Mesangial cell (primary cell): ENCODE measurements around the gene MMP14. TPM values are rescaled to one million over a fixed set of nuclear protein-coding genes. Genes with fewer than 3 reads are reported as not detected.

Experiments used
- total RNA-seq: library from RNA; depleted of rRNA; stranded (reverse); fragments of >200 nt; gene quantifications from 2 replicates; pipeline ENCODE4 v1.2.3, GENCODE V29; 2015

MMP14 gene
- total RNA-seq, result 389 and 526 TPM in 2 replicates

DNA sequence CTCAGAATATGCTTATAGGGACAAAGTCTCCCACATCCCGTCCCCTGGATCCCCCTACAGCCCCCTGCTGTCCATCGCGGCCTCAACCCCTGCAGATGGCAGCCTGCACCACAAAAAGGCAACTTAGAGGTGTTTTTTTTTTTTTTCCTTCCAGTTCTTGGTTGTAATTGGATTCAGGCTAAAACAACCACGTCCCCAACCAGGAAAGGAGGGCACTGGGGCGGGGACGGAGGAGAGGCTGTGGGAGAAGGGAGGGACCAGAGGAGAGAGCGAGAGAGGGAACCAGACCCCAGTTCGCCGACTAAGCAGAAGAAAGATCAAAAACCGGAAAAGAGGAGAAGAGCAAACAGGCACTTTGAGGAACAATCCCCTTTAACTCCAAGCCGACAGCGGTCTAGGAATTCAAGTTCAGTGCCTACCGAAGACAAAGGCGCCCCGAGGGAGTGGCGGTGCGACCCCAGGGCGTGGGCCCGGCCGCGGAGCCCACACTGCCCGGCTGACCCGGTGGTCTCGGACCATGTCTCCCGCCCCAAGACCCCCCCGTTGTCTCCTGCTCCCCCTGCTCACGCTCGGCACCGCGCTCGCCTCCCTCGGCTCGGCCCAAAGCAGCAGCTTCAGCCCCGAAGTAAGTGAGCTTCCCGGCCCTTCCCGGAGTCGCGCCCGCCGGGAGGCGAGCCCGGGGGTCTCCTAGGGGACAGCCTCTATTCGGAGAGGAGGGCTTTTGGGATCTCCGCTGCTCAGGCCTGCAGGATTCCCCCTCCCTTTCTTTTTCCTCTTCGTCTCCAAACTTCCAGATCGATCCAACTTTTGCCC, at the start of gene MMP14:
TSS of gene MMP14 (plus strand) at position 285 of the 813 bp plus-strand sequence. CDS start at position 518, 233 bp downstream.

DNA sequence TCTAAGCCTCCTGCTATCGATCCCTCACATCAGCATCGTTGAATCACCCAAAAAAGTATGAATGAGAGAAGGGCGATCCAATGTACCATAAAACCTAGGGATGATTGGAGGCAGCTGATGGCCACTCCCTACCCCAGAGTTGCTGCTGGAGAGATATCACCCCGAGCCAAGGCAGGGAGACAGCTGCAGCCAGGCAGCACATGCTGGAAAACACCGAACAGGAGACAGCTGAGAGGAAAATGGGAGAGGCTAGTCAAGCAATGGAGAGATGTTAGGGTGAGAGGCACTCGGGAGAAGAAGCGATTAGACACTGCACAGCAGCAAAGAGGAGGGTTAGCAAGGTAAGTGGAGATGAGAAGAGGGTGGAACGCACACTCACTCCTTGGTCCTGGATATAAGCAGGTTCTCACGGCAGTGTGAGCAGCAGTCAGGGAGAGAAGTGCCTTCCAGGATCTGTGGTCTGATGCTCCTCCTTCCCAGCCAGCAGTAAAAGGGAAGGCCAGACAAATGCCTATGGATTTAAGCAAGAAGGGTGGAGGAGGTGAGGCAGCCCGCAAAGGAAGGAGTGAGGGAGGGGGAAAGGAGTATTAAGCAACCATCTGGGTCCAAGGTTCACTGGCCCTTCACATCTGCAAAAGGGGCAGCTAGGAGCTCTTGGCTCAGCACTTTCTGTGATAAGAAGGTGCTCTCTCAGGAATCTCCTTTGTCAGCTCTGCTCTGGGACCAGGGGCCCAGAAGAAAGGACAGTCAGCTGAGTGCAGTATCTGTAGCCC, 21.3 kb upstream of the MMP14 start, which contains the start of gene SLC7A7:
TSS of gene SLC7A7 (minus strand) at position 495 of the 773 bp plus-strand sequence. CDS start 2,037 bp downstream, outside the sequence.

DNA sequence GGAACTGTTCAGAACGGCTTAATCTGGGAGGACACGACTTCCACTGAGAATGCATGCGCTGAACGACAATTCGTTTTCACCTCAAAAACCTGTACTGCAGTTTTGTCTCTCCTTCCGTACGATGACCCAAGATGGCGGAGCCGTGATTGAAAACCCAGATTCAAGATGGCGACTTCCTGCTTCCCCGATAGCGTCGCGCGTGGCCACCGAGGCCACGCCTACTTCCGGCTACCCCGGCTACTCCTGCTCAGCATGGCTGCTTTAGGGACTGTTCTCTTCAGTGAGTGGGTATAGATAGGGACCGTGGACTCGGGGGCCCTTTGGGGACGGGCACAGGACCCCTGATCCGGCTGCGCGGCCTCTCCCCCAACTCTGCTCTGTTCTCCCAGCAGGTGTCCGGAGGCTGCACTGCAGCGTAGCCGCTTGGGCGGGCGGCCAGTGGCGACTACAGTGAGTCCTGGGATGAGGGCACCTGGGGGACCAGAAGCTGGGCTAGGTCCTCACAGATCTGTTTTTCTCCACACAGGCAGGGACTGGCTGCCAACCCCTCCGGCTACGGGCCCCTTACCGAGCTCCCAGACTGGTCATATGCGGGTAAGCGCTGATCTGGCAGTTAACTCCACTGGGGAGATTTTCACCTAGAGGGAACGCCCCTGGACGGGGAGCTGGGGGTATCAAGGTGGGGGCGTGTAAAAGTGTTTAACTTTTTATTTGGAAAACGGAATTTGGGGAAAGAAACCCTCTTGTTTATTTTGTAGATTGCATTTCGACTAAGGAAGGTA, 6.5 kb upstream of the MMP14 start, which contains the start of gene MRPL52:
TSS of gene MRPL52 (plus strand) at position 227 of the 782 bp plus-strand sequence. CDS start at position 253, 26 bp downstream.

DNA sequence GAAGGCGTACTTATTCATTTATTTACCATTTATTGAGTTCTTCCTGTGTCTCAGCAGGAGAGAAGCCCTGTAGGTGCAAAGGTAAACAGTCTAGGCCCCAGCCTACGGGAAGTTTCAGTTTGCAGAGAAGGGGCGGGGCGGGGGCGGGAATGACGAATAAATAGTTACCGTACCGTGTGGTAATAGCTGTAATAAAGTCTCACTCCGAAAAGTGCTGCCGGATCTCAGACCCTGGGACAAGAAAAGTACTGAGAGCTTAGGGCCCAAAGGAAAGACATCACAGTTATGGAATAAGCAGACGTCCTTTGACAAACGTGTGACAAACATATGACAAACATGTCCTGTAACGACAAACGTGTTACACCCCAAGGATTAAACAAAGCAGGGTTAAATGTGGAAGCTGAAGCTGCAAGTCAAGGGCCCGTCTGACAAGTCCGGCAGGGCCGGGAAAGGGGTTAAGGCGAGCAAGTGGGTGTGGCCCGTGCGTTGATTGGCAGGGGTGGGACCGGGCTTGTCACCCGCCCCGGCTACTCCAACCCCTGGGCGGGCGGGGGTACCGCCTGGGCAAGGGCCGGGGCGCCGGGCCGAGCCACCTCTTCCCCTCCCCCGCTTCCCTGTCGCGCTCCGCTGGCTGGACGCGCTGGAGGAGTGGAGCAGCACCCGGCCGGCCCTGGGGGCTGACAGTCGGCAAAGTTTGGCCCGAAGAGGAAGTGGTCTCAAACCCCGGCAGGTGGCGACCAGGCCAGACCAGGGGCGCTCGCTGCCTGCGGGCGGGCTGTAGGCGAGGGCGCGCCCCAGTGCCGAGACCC, 35.0 kb downstream of the MMP14 start, which contains the start of gene LRP10:
TSS of gene LRP10 (plus strand) at position 517 of the 809 bp plus-strand sequence. CDS start 564 bp downstream, outside the sequence.

DNA sequence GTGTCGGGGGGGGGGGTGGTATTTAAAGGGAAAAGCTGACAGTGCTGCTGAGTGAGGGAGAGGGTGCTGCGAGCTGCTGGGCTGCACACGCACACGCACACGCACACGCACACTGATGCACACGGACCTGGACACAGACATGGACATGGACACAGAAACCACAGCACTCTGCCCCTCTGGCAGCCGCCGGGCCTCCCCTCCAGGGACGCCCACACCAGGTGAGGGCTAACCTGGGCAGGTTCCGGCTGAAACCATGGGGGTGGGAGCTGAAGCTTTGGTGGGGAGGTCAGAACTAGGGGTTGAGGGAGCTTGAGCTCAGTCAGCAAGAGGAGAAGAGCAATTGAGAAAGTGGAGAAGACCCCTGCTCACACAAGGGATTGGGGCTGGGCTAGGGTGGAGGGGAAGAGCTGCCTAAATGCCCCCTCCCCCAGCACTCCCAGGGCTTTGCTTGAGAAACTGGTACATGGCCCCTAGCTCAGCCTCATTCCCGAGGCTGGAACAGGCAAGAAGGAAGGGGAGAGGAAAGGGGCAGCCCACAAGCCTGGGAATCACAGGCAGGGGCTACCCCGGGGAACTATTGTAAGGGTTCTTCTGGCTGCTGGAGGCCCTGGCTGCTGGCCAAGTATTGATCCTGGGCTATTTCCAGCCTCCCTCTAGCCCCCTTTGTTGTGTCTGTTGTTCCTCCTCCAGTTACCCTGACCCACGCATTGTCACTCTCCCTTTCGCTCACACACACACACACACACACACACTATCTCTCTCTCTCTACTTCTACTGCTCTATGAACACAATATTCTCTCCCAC, 47.0 kb downstream of the MMP14 start, which contains the start of gene REM2:
TSS of gene REM2 (plus strand) at position 50 of the 804 bp plus-strand sequence. CDS start at position 116, 66 bp downstream.

Other genes with a start within 250 kb of the MMP14 start
- gene DAD1, start 247.4 kb upstream of the MMP14 start, total RNA-seq, result 350 and 470 TPM in 2 replicates
- 13.9 and 39.0 TPM in 2 replicates for gene ABHD4, start 238.3 kb upstream of the MMP14 start, total RNA-seq
- gene OR6J1, start 192.2 kb upstream of the MMP14 start, total RNA-seq, result not detected in 2 replicates
- 92.7 and 164 TPM in 2 replicates for gene OXA1L, start 69.9 kb upstream of the MMP14 start, total RNA-seq
- 3.4 and 30.9 TPM in 2 replicates for gene SLC7A7, start 21.1 kb upstream of the MMP14 start, total RNA-seq
- 66.7 and 133 TPM in 2 replicates for gene MRPL52, start 6.7 kb upstream of the MMP14 start, total RNA-seq
- gene LRP10, start 35.2 kb downstream of the MMP14 start, total RNA-seq, result 122 and 211 TPM in 2 replicates
- 0.33 and 0.38 TPM in 2 replicates for gene REM2, start 46.6 kb downstream of the MMP14 start, total RNA-seq
- gene RBM23, start 82.6 kb downstream of the MMP14 start, total RNA-seq, result 54.6 and 60.3 TPM in 2 replicates
- 58.3 and 102 TPM in 2 replicates for gene PRMT5, start 92.8 kb downstream of the MMP14 start, total RNA-seq
- 61.6 and 92.7 TPM in 2 replicates for gene HAUS4, start 120.5 kb downstream of the MMP14 start, total RNA-seq
- gene AJUBA, start 146.0 kb downstream of the MMP14 start, total RNA-seq, result 79.4 and 123 TPM in 2 replicates
- gene C14orf93, start 173.6 kb downstream of the MMP14 start, total RNA-seq, result 6.2 and 18.6 TPM in 2 replicates
- gene PSMB5, start 198.3 kb downstream of the MMP14 start, total RNA-seq, result 269 and 351 TPM in 2 replicates
- not detected in 2 replicates for gene PSMB11, start 205.6 kb downstream of the MMP14 start, total RNA-seq
- gene CDH24, start 220.9 kb downstream of the MMP14 start, total RNA-seq, result 11.1 and 13.8 TPM in 2 replicates